ENCODE results near the gene ZNF512B.
A peak's percentile ranks its signal among the peaks of the same experiment; 100 is the strongest.
"Not testable (repeated sequence)": the region's sequence is repeated elsewhere in the genome, so short reads cannot be mapped to it uniquely, and the experiment has no call there.

ZNF512B gene
- long read RNA-seq, donor 1 = 0 reads
- long read RNA-seq, donor 2 = 0 reads
- long read RNA-seq, donor 3 = 0 reads
- long read RNA-seq, donor 4, partial matches to known transcripts = 5 of 5 reads
- long read RNA-seq, donor 4, other reads (novel, unspliced or antisense) = 0 of 5 reads
- long read RNA-seq, donor 5, full-length matches to known transcripts = 2 of 2 reads
- long read RNA-seq, donor 5, partial matches to known transcripts = 0 of 2 reads
- long read RNA-seq, donor 5, other reads (novel, unspliced or antisense) = 0 of 2 reads
- long read RNA-seq, donor 6 = 0 reads
- long read RNA-seq, donor 7, partial matches to known transcripts = 6 of 6 reads
- long read RNA-seq, donor 7, other reads (novel, unspliced or antisense) = 0 of 6 reads
- long read RNA-seq, donor 8 = 0 reads

GRCh38 chr20:63969838-63970713 is at the start of gene ZNF512B:
Gene ZNF512B, minus strand, starts transcription at chr20:63969930. Its CDS starts 1,980 bp downstream, at chr20:63967950.
- peak; percentile 61 for DNase-seq

GRCh38 chr20:64015635-64016034 is 45.9 kb upstream of the ZNF512B start:
- no peak for DNase-seq

DNA sequence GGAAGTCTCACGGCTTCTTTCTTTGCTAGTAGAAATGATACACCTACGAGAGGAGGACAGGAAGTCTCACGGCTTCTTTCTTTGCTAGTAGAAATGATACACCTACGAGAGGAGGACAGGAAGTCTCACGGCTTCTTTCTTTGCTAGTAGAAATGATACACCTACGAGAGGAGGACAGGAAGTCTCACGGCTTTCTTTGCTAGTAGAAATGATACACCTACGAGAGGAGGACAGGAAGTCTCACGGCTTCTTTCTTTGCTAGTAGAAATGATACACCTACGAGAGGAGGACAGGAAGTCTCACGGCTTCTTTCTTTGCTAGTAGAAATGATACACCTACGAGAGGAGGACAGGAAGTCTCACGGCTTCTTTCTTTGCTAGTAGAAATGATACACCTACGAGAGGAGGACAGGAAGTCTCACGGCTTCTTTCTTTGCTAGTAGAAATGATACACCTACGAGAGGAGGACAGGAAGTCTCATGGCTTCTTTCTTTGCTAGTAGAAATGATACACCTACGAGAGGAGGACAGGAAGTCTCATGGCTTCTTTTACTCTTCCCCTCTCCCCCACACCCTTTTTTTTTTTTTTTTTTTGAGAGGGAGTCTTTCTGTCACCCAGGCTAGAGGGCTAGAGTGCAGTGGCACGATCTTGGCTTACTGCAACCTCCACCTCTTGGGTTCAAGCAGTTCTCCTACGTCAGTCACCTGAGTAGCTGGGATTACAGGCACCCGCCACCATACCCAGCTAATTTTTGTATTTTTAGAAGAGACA is 42.8 kb upstream of the ZNF512B start:
- DNase-seq = not testable (repeated sequence)

DNA sequence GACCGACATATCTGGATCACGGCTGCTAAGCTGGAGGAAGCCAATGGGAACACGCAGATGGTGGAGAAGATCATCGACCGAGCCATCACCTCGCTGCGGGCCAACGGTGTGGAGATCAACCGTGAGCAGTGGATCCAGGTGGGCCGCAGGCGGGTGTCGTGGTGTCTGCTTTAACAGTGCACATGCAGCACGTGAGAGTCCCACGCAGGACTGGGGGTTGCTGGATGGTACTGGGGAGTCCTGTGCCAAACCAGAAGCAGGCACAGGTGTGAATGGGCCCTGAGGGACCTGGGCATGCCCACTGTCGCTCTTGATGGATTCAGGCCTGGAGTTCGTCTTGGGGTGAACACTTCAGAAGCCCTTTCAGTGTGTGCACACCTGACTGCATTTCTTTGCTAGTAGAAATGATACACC is 41.6 kb upstream of the ZNF512B start:
- DNase-seq = no peak

- no peak for DNase-seq
These were observed 41.0 kb upstream of the ZNF512B start for GRCh38 chr20:64010711-64011237.

- DNase-seq = no peak
These were observed 40.2 kb upstream of the ZNF512B start for GRCh38 chr20:64009811-64010387.

GRCh38 chr20:64006902-64007301 is 37.2 kb upstream of the ZNF512B start:
- DNase-seq = no peak

- no peak for DNase-seq
These were observed 36.8 kb upstream of the ZNF512B start for GRCh38 chr20:64006490-64006889.

GRCh38 chr20:64005394-64005793 is 35.7 kb upstream of the ZNF512B start:
- no peak for DNase-seq

- DNase-seq = no peak
These were observed 34.4 kb upstream of the ZNF512B start for GRCh38 chr20:64003960-64004725.

- no peak for DNase-seq
These were observed 31.9 kb upstream of the ZNF512B start for GRCh38 chr20:64001607-64002011.

- no peak for DNase-seq
These were observed 31.2 kb upstream of the ZNF512B start for GRCh38 chr20:64000906-64001305.

- no peak for DNase-seq
These were observed 13.2 kb upstream of the ZNF512B start for GRCh38 chr20:63982937-63983336.

DNA sequence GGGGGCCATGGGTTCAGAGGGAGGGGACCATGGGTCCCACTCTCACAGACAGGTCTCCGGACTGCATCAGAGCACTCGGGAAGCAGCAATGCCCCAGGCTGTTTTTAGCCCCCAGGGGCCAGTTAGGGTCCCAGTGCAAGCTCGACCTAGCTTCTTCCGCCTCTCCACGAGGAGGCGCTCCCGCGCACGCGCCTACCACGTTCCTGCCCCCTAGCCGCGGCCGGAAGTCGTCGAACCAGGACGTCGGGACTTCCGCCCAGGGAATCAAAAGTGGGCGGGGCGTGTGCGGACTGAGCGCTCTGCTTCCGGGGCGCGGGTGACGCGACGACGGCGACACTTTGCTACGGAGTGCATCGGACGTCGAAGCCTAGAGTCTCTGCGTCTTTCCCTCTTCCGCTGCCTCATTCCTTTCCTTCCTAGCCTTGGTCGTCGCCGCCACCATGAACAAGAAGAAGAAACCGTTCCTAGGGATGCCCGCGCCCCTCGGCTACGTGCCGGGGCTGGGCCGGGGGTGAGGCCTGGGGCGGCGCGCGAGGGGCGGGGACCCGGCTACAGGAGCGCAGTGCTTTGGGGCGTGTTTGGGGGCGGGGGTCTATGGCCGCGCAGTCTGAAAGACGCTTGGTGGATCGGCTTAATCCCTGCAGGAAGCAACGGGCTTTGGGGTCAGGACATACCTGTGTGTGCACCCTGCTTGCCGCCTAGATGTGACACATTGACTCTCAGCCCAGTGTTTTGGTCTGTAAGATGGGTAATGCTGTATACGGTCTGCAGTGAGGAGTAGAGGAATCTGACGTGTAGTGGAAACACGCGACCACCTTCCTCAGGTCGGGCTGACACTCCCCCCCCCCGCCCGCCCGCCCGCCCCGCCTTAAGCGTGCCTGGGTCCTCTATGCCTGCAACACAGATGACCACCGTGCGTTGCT is 11.3 kb upstream of the ZNF512B start, which contains the start of gene PRPF6:
TSS of gene PRPF6 (plus strand) at position 327 of the 923 bp plus-strand sequence. CDS start at position 441, 114 bp downstream.
- DNase-seq = peak; percentile 85

- peak; percentile 31 for DNase-seq
These were observed 10.6 kb upstream of the ZNF512B start for GRCh38 chr20:63980317-63980805.

DNA sequence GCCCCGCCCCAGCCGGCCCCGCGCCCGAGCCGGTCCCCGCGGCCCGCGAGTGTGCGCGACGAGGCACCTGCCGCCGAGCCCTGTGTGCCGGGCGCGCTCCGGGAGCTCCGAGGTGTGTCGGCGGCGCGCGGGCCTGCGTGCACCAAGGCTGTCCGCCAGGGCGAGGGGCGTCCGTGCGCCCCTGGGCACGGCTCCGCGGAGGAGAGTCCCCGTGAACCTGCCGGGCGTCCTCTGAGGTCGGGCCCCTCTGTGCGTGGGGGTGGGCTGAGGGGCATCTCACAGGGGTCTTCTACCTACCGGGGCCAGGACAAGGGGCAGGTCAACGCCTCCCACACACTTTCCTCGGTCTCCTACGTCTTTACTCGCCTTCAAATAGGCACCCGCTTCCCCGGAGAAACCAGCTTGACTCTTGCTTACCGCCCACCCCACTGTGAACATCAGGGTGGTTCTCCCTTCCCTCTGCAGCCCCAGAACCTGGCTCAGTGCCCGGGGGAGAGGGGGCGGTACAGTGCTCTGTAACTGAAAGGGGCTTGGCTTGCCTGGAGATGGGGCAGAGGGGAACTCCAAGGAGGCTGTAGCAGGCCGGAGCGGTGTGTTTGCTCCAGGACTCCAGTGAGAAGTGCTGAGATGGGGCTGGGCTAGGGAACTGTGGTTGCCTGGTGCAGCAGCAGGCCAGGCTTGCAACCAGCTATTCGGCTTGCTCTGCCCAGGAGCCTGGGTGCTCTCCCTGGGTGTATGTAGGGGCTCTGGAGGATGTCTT is 10.0 kb upstream of the ZNF512B start, which contains the start of gene SAMD10:
TSS of gene SAMD10 (minus strand) at position 86 of the 760 bp plus-strand sequence. CDS start 175 bp downstream, outside the sequence.
- DNase-seq = peak; percentile 66

- no peak for DNase-seq
These were observed 9.5 kb upstream of the ZNF512B start for GRCh38 chr20:63979229-63979556.

- DNase-seq = peak; percentile 69
These were observed 8.8 kb upstream of the ZNF512B start for GRCh38 chr20:63978319-63979228.

All from right kidney (tissue), 9 donors.